Measurements from ENCODE around the gene SNRNP25. TPM values are rescaled to one million over a fixed set of nuclear protein-coding genes. Genes with fewer than 3 reads are reported as not detected.
A peak's percentile ranks its signal among the peaks of the same experiment; 100 is the strongest.
"Not testable (repeated sequence)": the region's sequence is repeated elsewhere in the genome, so short reads cannot be mapped to it uniquely, and the experiment has no call there.

SNRNP25 gene
- polyA plus RNA-seq (2013) = 22.8 TPM

DNA sequence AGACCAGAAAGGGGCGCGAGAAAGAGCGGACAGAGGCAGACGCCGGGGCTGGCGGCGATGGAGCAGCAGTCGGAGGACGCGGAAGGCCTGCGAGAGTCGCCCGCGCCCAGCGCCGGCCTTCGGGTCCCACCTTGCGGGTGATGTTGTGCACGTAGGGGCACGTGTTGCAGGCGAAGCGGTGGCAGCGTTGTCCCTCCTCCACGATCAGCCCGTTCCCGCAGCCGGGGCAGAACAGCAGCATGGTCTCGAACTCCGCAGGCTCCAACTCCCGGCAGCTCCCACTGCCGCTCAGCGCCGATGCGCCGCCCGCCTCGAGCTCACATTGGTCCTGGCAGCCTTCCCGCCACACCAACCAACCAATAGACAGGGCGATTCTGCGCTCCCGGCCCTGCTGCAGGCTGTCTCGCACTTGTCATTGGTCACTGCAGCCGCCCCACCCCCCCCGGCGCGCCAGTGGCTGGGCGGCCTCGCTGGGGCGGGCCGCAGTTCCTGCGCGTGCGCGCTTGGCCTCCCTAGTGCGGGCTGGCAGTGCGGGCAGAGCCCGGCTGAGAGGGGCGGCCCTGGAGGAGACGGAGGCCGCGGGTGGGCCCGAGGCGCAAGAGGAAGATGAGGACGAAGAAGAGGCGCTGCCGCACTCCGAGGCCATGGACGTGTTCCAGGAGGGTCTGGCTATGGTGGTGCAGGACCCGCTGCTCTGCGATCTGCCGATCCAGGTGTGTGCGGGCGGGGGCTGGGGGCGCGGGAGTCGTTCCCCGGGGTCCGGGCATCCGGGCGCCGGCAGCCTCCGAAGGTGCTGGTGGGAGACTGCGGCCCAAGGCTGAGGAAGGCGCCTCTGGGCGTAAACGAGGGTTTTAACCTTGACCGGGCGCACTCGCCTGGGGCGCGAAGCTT, at the start of gene SNRNP25, which contains the start of gene POLR3K:
SNRNP25 (plus strand) TSS at position 483 of the 891 bp plus-strand sequence; CDS start at position 672, 189 bp downstream.
POLR3K (minus strand) TSS at position 263 of the 891 bp plus-strand sequence; CDS start at position 241, 22 bp downstream.
- Histone ChIP-seq H3K9me3 (ENCODE audit: control extremely low read depth in 1 of 5, control insufficient read depth in 4 of 5, insufficient read depth in 2 of 5, low read depth in 1 of 5, low read length in 4 of 5) (no peaks in the 10 kb centered on the region), H3K36me3 (ENCODE audit: control insufficient read depth in 4 of 4, insufficient read depth in 4 of 4, low read length in 3 of 4) (peaks cover 9 to 40% (median 27%) of the 10 kb centered on the region in 4 experiments), H3K27me3 (replicated peaks in 2 of 5; ENCODE audit: control insufficient read depth in 4 of 5, insufficient read depth in 5 of 5, low read length in 4 of 5) (no peaks in the 10 kb centered on the region), H3K27ac (ENCODE audit: insufficient read depth in 1 of 2, low read depth in 1 of 2, low read length in 2 of 2, poor library complexity in 1 of 2, severe bottlenecking in 2 of 2) (peak within 1 kb of the TSS; percentile 50 to 73), H3K4me3 (ENCODE audit: control insufficient read depth in 1 of 7, extremely low read depth in 1 of 7, insufficient read depth in 4 of 7, low read depth in 2 of 7, low read length in 6 of 7) (peak within 1 kb of the TSS; percentile 71 to 93 (median 86)), H3K4me1 (ENCODE audit: control extremely low read depth in 1 of 4, control insufficient read depth in 4 of 4, insufficient read depth in 4 of 4, low read length in 3 of 4) (peaks cover 3 to 27% (median 12%) of the 10 kb centered on the region in 4 experiments)
- under 1% methylated on average over 81 of the region's 91 CpGs for WGBS (ENCODE audit: insufficient coverage)
- DNase-seq = peak; percentile 97 to 99 (median 98)
- CTCF ChIA-PET = interaction anchor here (1.3 to 2.0 kb wide), 5 partner anchors 12 to 53 kb away, joined by 3 to 11 read pairs (median 4); no protein-coding TSS in a partner anchor
- POLR2A ChIA-PET = interaction anchor here (0.8 kb wide), 1 partner anchor 15 kb away, joined by 4 read pairs; no protein-coding TSS in a partner anchor

DNA sequence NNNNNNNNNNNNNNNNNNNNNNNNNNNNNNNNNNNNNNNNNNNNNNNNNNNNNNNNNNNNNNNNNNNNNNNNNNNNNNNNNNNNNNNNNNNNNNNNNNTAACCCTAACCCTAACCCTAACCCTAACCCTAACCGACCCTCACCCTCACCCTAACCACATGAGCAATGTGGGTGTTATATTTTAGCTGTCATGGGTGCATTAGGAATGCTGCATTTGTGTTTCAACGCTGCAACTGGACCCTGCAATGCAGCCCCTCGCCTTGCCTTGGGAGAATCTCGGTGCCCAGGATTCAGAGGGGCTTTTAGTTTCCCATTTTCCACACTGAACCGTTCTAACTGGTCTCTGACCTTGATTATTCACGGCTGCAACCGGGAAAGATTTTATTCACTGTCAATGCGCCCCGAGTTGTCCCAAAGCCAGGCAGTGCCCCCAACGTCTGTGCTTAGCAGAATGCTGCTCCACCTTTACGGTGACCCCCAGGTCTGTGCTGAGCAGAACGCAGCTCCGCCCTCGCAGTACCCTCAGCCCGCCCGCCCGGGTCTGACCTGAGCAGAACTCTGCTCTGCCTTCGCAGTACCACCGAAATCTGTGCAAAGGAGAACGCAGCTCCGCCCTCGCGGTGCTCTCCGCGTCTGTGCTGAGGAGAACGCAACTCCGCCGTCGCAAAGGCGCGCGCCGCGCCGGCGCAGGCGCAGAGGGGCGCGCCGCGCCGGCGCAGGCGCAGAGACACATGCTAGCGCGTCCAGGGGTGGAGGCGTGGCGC, 43.5 kb upstream of the SNRNP25 start:
- POLR2A ChIA-PET = no interaction called here
- WGBS (ENCODE audit: insufficient coverage) = 86% methylated on average over 22 of the region's 48 CpGs
- CTCF ChIA-PET = no interaction called here

DNA sequence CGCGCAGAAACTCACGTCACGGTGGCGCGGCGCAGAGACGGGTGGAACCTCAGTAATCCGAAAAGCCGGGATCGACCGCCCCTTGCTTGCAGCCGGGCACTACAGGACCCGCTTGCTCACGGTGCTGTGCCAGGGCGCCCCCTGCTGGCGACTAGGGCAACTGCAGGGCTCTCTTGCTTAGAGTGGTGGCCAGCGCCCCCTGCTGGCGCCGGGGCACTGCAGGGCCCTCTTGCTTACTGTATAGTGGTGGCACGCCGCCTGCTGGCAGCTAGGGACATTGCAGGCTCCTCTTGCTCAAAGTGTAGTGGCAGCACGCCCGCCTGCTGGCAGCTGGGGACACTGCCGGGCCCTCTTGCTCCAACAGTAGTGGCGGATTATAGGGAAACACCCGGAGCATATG, 42.9 kb upstream of the SNRNP25 start:
- 13% methylated on average over 3 of the region's 27 CpGs for WGBS (ENCODE audit: insufficient coverage)
- H3K9me3 ChIP-seq (ENCODE audit: control extremely low read depth in 1 of 5, control insufficient read depth in 4 of 5, insufficient read depth in 2 of 5, low read depth in 1 of 5, low read length in 4 of 5); H3K4me1 ChIP-seq (ENCODE audit: control extremely low read depth in 1 of 4, control insufficient read depth in 4 of 4, insufficient read depth in 4 of 4, low read length in 3 of 4); DNase-seq; H3K36me3 ChIP-seq (ENCODE audit: control insufficient read depth in 4 of 4, insufficient read depth in 4 of 4, low read length in 3 of 4); POLR2A ChIA-PET; CTCF ChIA-PET; H3K27ac ChIP-seq (ENCODE audit: insufficient read depth in 1 of 2, low read depth in 1 of 2, low read length in 2 of 2, poor library complexity in 1 of 2, severe bottlenecking in 2 of 2); H3K4me3 ChIP-seq (ENCODE audit: control insufficient read depth in 1 of 7, extremely low read depth in 1 of 7, insufficient read depth in 4 of 7, low read depth in 2 of 7, low read length in 6 of 7); H3K27me3 ChIP-seq (replicated peaks in 2 of 5; ENCODE audit: control insufficient read depth in 4 of 5, insufficient read depth in 5 of 5, low read length in 4 of 5): not testable (repeated sequence)

More for the DNA sequence above, 43.5 kb upstream of the SNRNP25 start:
- Histone ChIP-seq H3K9me3 (ENCODE audit: control extremely low read depth in 1 of 5, control insufficient read depth in 4 of 5, insufficient read depth in 2 of 5, low read depth in 1 of 5, low read length in 4 of 5) (no peaks in the 10 kb centered on the region), H3K4me1 (ENCODE audit: control extremely low read depth in 1 of 4, control insufficient read depth in 4 of 4, insufficient read depth in 4 of 4, low read length in 3 of 4) (peaks cover 0 to 3% (median 0%) of the 10 kb centered on the region in 4 experiments), H3K4me3 (ENCODE audit: control insufficient read depth in 1 of 7, extremely low read depth in 1 of 7, insufficient read depth in 4 of 7, low read depth in 2 of 7, low read length in 6 of 7) (peak overlapping the region in 2 of 7 experiments; percentile 7 to 19), H3K27ac (ENCODE audit: insufficient read depth in 1 of 2, low read depth in 1 of 2, low read length in 2 of 2, poor library complexity in 1 of 2, severe bottlenecking in 2 of 2) (no peak overlapping the region), H3K27me3 (replicated peaks in 2 of 5; ENCODE audit: control insufficient read depth in 4 of 5, insufficient read depth in 5 of 5, low read length in 4 of 5) (no peaks in the 10 kb centered on the region), H3K36me3 (ENCODE audit: control insufficient read depth in 4 of 4, insufficient read depth in 4 of 4, low read length in 3 of 4) (no peaks in the 10 kb centered on the region)
- DNase-seq = peak in 2 of 3 donors; percentile 55 to 60

DNA sequence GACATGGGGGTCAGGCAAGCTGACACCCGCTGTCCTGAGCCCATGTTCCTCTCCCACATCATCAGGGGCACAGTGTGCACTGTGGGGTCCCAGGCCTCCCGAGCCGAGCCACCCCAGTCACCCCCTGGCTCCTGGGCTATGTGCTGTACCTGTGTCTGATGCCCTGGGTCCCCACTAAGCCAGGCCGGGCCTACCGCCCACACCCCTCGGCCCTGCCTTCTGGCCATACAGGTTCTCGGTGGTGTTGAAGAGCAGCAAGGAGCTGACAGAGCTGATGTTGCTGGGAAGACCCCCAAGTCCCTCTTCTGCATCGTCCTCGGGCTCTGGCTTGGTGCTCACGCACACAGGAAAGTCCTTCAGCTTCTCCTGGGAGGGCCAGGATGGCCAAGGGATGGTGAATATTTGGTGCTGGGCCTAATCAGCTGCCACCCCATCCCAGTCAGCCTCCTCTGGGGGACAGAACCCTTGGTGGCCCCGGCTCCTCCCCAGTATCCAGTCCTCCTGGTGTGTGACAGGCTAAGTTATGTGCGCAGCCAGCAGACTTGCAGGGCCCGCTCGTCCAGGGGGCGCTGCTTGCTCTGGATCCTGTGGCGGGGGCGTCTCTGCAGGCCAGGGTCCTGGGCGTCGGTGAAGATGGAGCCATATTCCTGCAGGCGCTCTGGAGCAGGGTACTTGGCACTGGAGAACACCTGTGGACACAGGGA, 36.4 kb upstream of the SNRNP25 start:
- H3K36me3 ChIP-seq (ENCODE audit: control insufficient read depth in 4 of 4, insufficient read depth in 4 of 4, low read length in 3 of 4); CTCF ChIA-PET; POLR2A ChIA-PET; H3K9me3 ChIP-seq (ENCODE audit: control extremely low read depth in 1 of 5, control insufficient read depth in 4 of 5, insufficient read depth in 2 of 5, low read depth in 1 of 5, low read length in 4 of 5); H3K27ac ChIP-seq (ENCODE audit: insufficient read depth in 1 of 2, low read depth in 1 of 2, low read length in 2 of 2, poor library complexity in 1 of 2, severe bottlenecking in 2 of 2); H3K4me3 ChIP-seq (ENCODE audit: control insufficient read depth in 1 of 7, extremely low read depth in 1 of 7, insufficient read depth in 4 of 7, low read depth in 2 of 7, low read length in 6 of 7); H3K27me3 ChIP-seq (replicated peaks in 2 of 5; ENCODE audit: control insufficient read depth in 4 of 5, insufficient read depth in 5 of 5, low read length in 4 of 5); H3K4me1 ChIP-seq (ENCODE audit: control extremely low read depth in 1 of 4, control insufficient read depth in 4 of 4, insufficient read depth in 4 of 4, low read length in 3 of 4); DNase-seq: not testable (repeated sequence)
- 79% methylated on average over 4 of the region's 20 CpGs for WGBS (ENCODE audit: insufficient coverage)

DNA sequence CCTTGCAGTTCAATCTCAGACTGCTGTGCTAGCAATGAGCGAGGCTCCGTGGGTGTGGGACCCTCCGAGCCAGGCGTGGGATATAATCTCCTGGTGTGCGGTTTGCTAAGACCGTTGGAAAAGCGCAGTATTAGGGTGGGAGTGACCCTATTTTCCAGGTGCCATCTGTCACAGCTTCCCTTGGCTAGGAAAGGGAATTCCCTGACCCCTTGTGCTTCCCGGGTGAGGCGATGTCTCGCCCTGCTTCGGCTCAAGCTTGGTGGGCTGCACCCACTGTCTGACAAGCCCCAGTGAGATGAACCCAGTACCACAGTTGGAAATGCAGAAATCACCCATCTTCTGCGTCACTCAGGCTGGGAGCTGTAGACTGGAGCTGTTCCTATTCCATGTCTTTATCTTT, 32.7 kb upstream of the SNRNP25 start:
- H3K27me3 ChIP-seq (replicated peaks in 2 of 5; ENCODE audit: control insufficient read depth in 4 of 5, insufficient read depth in 5 of 5, low read length in 4 of 5); H3K36me3 ChIP-seq (ENCODE audit: control insufficient read depth in 4 of 4, insufficient read depth in 4 of 4, low read length in 3 of 4); DNase-seq; H3K27ac ChIP-seq (ENCODE audit: insufficient read depth in 1 of 2, low read depth in 1 of 2, low read length in 2 of 2, poor library complexity in 1 of 2, severe bottlenecking in 2 of 2); H3K4me3 ChIP-seq (ENCODE audit: control insufficient read depth in 1 of 7, extremely low read depth in 1 of 7, insufficient read depth in 4 of 7, low read depth in 2 of 7, low read length in 6 of 7); H3K4me1 ChIP-seq (ENCODE audit: control extremely low read depth in 1 of 4, control insufficient read depth in 4 of 4, insufficient read depth in 4 of 4, low read length in 3 of 4); CTCF ChIA-PET; H3K9me3 ChIP-seq (ENCODE audit: control extremely low read depth in 1 of 5, control insufficient read depth in 4 of 5, insufficient read depth in 2 of 5, low read depth in 1 of 5, low read length in 4 of 5); POLR2A ChIA-PET: not testable (repeated sequence)
- 97% methylated on average over 11 of the region's 12 CpGs for WGBS (ENCODE audit: insufficient coverage)

DNA sequence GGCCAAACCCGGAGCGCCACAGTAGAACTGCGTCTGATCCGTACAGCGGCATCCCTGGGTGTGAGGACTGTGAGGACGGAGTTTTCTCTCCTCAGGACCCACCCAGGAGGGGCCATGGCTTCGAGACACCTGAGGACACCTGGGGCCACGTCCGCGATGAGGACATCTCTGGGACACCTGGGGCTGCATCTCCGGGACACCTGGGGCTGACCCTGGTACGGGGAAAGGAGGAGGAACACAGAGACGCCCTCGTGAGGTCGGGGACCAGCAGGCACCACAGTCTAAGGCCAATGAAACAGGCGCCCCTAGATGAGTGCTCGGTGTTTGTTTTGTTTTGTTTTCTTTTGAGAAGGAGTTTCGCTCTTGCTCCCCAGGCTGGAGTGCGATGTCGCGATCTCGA, 29.5 kb upstream of the SNRNP25 start:
- POLR2A ChIA-PET = not testable (repeated sequence)
- no CpG with 5 or more reads among the region's 22 CpGs for WGBS (ENCODE audit: insufficient coverage)

More for the DNA sequence above, 29.5 kb upstream of the SNRNP25 start:
- DNase-seq; H3K27me3 ChIP-seq (replicated peaks in 2 of 5; ENCODE audit: control insufficient read depth in 4 of 5, insufficient read depth in 5 of 5, low read length in 4 of 5); CTCF ChIA-PET; H3K4me3 ChIP-seq (ENCODE audit: control insufficient read depth in 1 of 7, extremely low read depth in 1 of 7, insufficient read depth in 4 of 7, low read depth in 2 of 7, low read length in 6 of 7); H3K27ac ChIP-seq (ENCODE audit: insufficient read depth in 1 of 2, low read depth in 1 of 2, low read length in 2 of 2, poor library complexity in 1 of 2, severe bottlenecking in 2 of 2); H3K9me3 ChIP-seq (ENCODE audit: control extremely low read depth in 1 of 5, control insufficient read depth in 4 of 5, insufficient read depth in 2 of 5, low read depth in 1 of 5, low read length in 4 of 5); H3K4me1 ChIP-seq (ENCODE audit: control extremely low read depth in 1 of 4, control insufficient read depth in 4 of 4, insufficient read depth in 4 of 4, low read length in 3 of 4); H3K36me3 ChIP-seq (ENCODE audit: control insufficient read depth in 4 of 4, insufficient read depth in 4 of 4, low read length in 3 of 4): not testable (repeated sequence)

Data from common myeloid progenitor, CD34-positive (primary cell).